A549 (cell line): ENCODE measurements around the gene FAM20A. TPM values are rescaled to one million over a fixed set of nuclear protein-coding genes. Genes with fewer than 3 reads are reported as not detected.

Experiments used
- ATAC-seq, 2 experiments: fragments of 200-7000 bp in 1 of 2; fragments of >200 bp in 1 of 2; cut with Nextera tagmentation in 1 of 2; cut with Tn5 transposase in 1 of 2; 3 replicates each; pipeline versions ENCODE4 v1.8.0 to v1.9.1; 2018 to 2020; ENCODE audit warnings: mild to moderate bottlenecking in 1 of 2, moderate library complexity in 1 of 2
- CTCF ChIA-PET: fragments of 300-600 bp; sonication (Branson Sonifier 250); formaldehyde crosslinking; extraction: SDS; loops from one replicate; lab custom pipeline; 2021; ENCODE audit warnings: antibody characterized with exemption, inconsistent platforms; lab: Yijun Ruan, JAX
- POLR2A ChIA-PET: fragments of 350-600 bp; formaldehyde crosslinking; extraction: SDS; loops from one replicate; lab custom pipeline; 2021; ENCODE audit warnings: antibody characterized with exemption, inconsistent platforms; lab: Yijun Ruan, JAX
- DNase-seq, 2 experiments: peaks; one replicate each; pipeline versions ENCODE4 v3.0.0 to v3.0.0-alpha.2; 2011 to 2016; ENCODE audit warnings: low read depth in 1 of 2, low spot score in 1 of 2
- FAIRE-seq: peaks from 2 replicates; lab custom pipeline; 2011; peaks lifted over from hg19 to GRCh38; lab: Jason Lieb, UNC
- H3K27ac ChIP-seq, 2 experiments: fragments of >200 bp; sonication (Bioruptor Twin); formaldehyde crosslinking; 3 replicates each; pipeline ENCODE4 v1.5.1; 2016 to 2017
- H3K4me1 ChIP-seq: fragments of >200 bp; sonication (Bioruptor Twin); formaldehyde crosslinking; 3 replicates; pipeline ENCODE4 v1.6.1; 2016
- H3K4me2 ChIP-seq: fragments of >200 bp; sonication (Bioruptor Twin); formaldehyde crosslinking; 3 replicates; pipeline ENCODE4 v1.6.1; 2016
- H3K4me3 ChIP-seq: fragments of >200 bp; sonication (Bioruptor Twin); formaldehyde crosslinking; 3 replicates; pipeline ENCODE4 v1.5.1; 2016
- H3K9me3 ChIP-seq: fragments of >200 bp; sonication (Bioruptor Twin); formaldehyde crosslinking; 3 replicates; pipeline ENCODE4 v1.6.1; 2016
- ATOH8 ChIP-seq: fragments of 250-450 bp; sonication (Bioruptor Pico); IDR thresholded peaks from 2 replicates; pipeline ENCODE4 v1.5.0; 2020; ENCODE audit warnings: low read depth, mild to moderate bottlenecking, moderate library complexity
- CBX2 ChIP-seq: fragments of 200-600 bp; sonication (generic); IDR thresholded peaks from 2 replicates; pipeline ENCODE4 v1.6.1; 2016; ENCODE audit warnings: low read depth, mild to moderate bottlenecking, borderline replicate concordance
- CEBPB ChIP-seq, 2 experiments: fragments of >200 bp in 1 of 2; sonication (Bioruptor Twin) in 1 of 2; formaldehyde crosslinking in 1 of 2; IDR thresholded peaks; 2 replicates each; pipeline ENCODE4 v1.6.1; 2012 to 2016
- CHD4 ChIP-seq: fragments of 200-600 bp; sonication (generic); IDR thresholded peaks from 2 replicates; pipeline ENCODE4 v1.6.1; 2016; ENCODE audit warnings: antibody characterized with exemption, mild to moderate bottlenecking, borderline replicate concordance
- CTCF ChIP-seq: fragments of >200 bp; sonication (Bioruptor Twin); formaldehyde crosslinking; IDR thresholded peaks from 3 replicates; pipeline ENCODE4 v1.5.1; 2016
- EHF ChIP-seq: fragments of 250-450 bp; sonication (Bioruptor Pico); IDR thresholded peaks from 2 replicates; pipeline ENCODE4 v1.5.0; 2020; ENCODE audit warnings: mild to moderate bottlenecking
- EP300 ChIP-seq, 2 experiments: fragments of >200 bp; sonication (Bioruptor Twin); formaldehyde crosslinking; IDR thresholded peaks; 2 replicates in 1 of 2; 3 replicates in 1 of 2; pipeline ENCODE4 v1.6.1; 2016 to 2017
- ESRRA ChIP-seq: fragments of 150-350 bp; IDR thresholded peaks from 2 replicates; pipeline ENCODE4 v1.6.1; 2014; ENCODE audit warnings: mild to moderate bottlenecking, low read length, borderline replicate concordance
- HES2 ChIP-seq: fragments of >200 bp; sonication (Bioruptor Twin); formaldehyde crosslinking; IDR thresholded peaks from 2 replicates; pipeline ENCODE4 v1.6.1; 2016
- HEYL ChIP-seq: fragments of 250-450 bp; sonication (Bioruptor Pico); IDR thresholded peaks from 2 replicates; pipeline ENCODE4 v1.8.0; 2021; ENCODE audit warnings: mild to moderate bottlenecking, moderate library complexity
- HMGXB4 ChIP-seq: fragments of 250-450 bp; sonication (Bioruptor Pico); IDR thresholded peaks from 2 replicates; pipeline ENCODE4 v1.5.0; 2021; ENCODE audit warnings: mild to moderate bottlenecking, moderate library complexity, borderline replicate concordance
- HOXB5 ChIP-seq: fragments of 250-450 bp; sonication (Bioruptor Pico); IDR thresholded peaks from 2 replicates; pipeline ENCODE4 v1.5.0; 2020; ENCODE audit warnings: mild to moderate bottlenecking, moderate library complexity
- KDM1A ChIP-seq: fragments of 200-600 bp; sonication (generic); IDR thresholded peaks from 2 replicates; pipeline ENCODE4 v1.6.1; 2016; ENCODE audit warnings: low read depth, mild to moderate bottlenecking
- KDM5A ChIP-seq: fragments of 200-600 bp; sonication (generic); IDR thresholded peaks from 2 replicates; pipeline ENCODE4 v1.6.1; 2016; ENCODE audit warnings: antibody characterized with exemption, mild to moderate bottlenecking
- MAX ChIP-seq: IDR thresholded peaks from 2 replicates; pipeline ENCODE4 v1.6.1; 2012
- MYC ChIP-seq: IDR thresholded peaks from 2 replicates; pipeline ENCODE4 v1.6.1; 2012; ENCODE audit warnings: mild to moderate bottlenecking, inconsistent platforms, low read length, improper control_type of control experiment, borderline replicate concordance
- NFE2L2 ChIP-seq: fragments of 150-350 bp; conservative IDR thresholded peaks from 2 replicates; pipeline ENCODE4 v1.6.1; 2014; ENCODE audit warnings: low read length
- NPAS2 ChIP-seq: fragments of 250-450 bp; sonication (Bioruptor Pico); IDR thresholded peaks from 2 replicates; pipeline ENCODE4 v1.8.0; 2022; ENCODE audit warnings: mild to moderate bottlenecking, moderate library complexity, borderline replicate concordance
- RAD21 ChIP-seq, 2 experiments: fragments of >200 bp in 1 of 2; sonication (Bioruptor Twin) in 1 of 2; formaldehyde crosslinking in 1 of 2; IDR thresholded peaks in 1 of 2; conservative IDR thresholded peaks in 1 of 2; 2 replicates in 1 of 2; 3 replicates in 1 of 2; pipeline ENCODE4 v1.6.1; 2012 to 2018; ENCODE audit warnings: inconsistent platforms in 1 of 2
- RARB ChIP-seq: fragments of 250-450 bp; sonication (Bioruptor Pico); IDR thresholded peaks from 2 replicates; pipeline ENCODE4 v1.8.0; 2021; ENCODE audit warnings: mild to moderate bottlenecking, moderate library complexity
- RCOR1 ChIP-seq: fragments of 150-350 bp; IDR thresholded peaks from 2 replicates; pipeline ENCODE4 v1.6.1; 2014; ENCODE audit warnings: antibody characterized with exemption, low read length, low read depth
- RNF2 ChIP-seq: fragments of 200-600 bp; sonication (generic); IDR thresholded peaks from 2 replicates; pipeline ENCODE4 v1.6.1; 2016; ENCODE audit warnings: low read depth, mild to moderate bottlenecking, antibody characterized with exemption, moderate library complexity, borderline replicate concordance
- TFCP2L1 ChIP-seq: fragments of 250-450 bp; sonication (Bioruptor Pico); IDR thresholded peaks from 2 replicates; pipeline ENCODE4 v1.5.0; 2021; ENCODE audit warnings: mild to moderate bottlenecking
- ZFP36 ChIP-seq: fragments of 450-650 bp; IDR thresholded peaks from 2 replicates; pipeline ENCODE4 v1.6.1; 2014; ENCODE audit warnings: borderline replicate concordance; ENCODE audit not compliant: partially characterized antibody
- WGBS: methylation state at CpG from one replicate; pipeline ENCODE4 v1.1.6; 2017; ENCODE audit errors: missing lambda C conversion rate; 5-methylcytosine and 5-hydroxymethylcytosine counted together
- polyA plus RNA-seq, 4 experiments: library from polyadenylated mRNA; depleted of rRNA in 3 of 4; stranded (reverse); fragments of >200 nt; fragmentation: RNase III in 1 of 4; extraction: RNeasy Plus Mini Kit Qiagen cat#74134 plus additional on column Dnase treatment in 1 of 4; gene quantifications; 2 replicates in 3 of 4; 3 replicates in 1 of 4; pipeline ENCODE4 v1.2.3, GENCODE V29; 2011 to 2017
- TF ChIP-seq, protein P1 (sequence below): fragments of 150-350 bp; IDR thresholded peaks from 2 replicates; pipeline ENCODE4 v1.6.1; 2014; ENCODE audit warnings: low read depth, mild to moderate bottlenecking, low read length

The FAM20A gene
- polyA plus RNA-seq, 2 of the 4 experiments (the other 2 are of a cell fraction) = 0.05 to 0.09 TPM

DNA sequence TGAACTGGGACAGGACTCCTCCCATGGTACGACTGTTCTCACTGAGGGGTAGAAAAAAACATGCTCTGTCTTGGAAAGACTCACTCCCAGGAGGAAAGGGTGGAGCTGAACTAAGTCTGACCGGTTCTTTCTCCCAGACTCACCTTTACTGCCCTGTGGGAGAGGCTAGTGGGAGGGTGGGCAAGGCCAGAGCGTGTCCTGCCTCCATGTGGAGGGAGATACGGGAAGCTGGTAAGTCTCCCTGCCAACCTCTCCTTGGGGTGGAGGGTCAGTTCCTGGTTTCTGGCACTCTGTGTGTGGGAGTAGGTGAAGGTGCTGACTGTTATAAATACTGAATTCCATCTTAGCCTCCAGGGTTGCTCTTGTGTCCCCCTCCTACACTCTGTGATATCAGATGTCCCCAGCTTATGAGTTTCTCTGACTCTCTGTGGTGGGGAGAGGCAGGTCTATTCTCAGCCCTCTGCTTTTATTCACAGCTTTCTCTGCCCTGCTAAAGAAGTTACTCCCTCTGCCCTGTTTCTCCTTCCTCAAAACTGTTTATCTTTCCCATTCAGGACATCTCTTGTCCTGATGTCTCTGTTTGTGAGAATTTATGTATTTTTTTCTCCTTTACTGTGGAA is 26.9 kb upstream of the FAM20A start (continued):
- TF ChIP-seq ESRRA = no peak

DNA sequence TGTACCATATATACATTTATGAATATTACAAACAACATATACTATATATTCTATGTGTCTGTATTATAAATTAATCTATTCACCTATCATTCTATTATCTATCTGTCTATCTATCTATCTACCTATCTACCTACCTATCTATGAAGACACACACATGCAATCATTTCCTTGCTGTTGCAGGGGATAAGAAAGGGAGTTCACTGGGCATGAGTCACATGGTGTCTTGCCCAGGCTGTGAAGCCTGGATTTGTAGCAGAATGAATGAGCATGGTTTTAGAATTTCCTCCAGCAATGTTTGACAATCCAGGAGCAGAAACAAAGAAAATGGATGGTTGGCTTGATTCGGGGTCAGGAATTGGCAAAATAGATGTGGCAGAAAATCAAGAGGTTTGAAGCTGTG is 23.2 kb upstream of the FAM20A start:
- Histone ChIP-seq H3K4me2 (no peak overlapping the region), H3K9me3 (no peaks in the 10 kb centered on the region), H3K4me1 (no peaks in the 10 kb centered on the region), H3K4me3 (no peak overlapping the region), H3K27ac (no peak overlapping the region)
- POLR2A ChIA-PET = no interaction called here
- FAIRE-seq (no peak), DNase-seq (no peak), ATAC-seq (no peak)
- whole genome bisulfite sequencing = 6% methylated on average over 1 of the region's 1 CpG
- CTCF ChIA-PET = interaction anchor here (0.9 kb wide), 1 partner anchor 10 kb away, joined by 3 read pairs; no protein-coding TSS in a partner anchor
- TF ChIP-seq EHF (CRISPR knock-in tag) (no peak), MYC (no peak), CBX2 (no peak), HEYL (CRISPR knock-in tag) (no peak), MAX (no peak), NFE2L2 (no peak), ZFP36 (no peak), EP300 (IDR thresholded peaks at IDR 0.05) (no peak), RAD21 (conservative IDR thresholded peaks at IDR 0.05 in 1 of 2, IDR thresholded peaks at IDR 0.05 in 1 of 2) (no peak), ATOH8 (CRISPR knock-in tag) (no peak), HOXB5 (CRISPR knock-in tag) (no peak), CHD4 (no peak), RCOR1 (no peak), RARB (CRISPR knock-in tag) (no peak), NPAS2 (CRISPR knock-in tag) (no peak), HES2 (no peak), TFCP2L1 (CRISPR knock-in tag) (no peak)
- TF ChIP-seq, protein P1, sequence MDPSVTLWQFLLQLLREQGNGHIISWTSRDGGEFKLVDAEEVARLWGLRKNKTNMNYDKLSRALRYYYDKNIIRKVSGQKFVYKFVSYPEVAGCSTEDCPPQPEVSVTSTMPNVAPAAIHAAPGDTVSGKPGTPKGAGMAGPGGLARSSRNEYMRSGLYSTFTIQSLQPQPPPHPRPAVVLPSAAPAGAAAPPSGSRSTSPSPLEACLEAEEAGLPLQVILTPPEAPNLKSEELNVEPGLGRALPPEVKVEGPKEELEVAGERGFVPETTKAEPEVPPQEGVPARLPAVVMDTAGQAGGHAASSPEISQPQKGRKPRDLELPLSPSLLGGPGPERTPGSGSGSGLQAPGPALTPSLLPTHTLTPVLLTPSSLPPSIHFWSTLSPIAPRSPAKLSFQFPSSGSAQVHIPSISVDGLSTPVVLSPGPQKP = no peak

DNA sequence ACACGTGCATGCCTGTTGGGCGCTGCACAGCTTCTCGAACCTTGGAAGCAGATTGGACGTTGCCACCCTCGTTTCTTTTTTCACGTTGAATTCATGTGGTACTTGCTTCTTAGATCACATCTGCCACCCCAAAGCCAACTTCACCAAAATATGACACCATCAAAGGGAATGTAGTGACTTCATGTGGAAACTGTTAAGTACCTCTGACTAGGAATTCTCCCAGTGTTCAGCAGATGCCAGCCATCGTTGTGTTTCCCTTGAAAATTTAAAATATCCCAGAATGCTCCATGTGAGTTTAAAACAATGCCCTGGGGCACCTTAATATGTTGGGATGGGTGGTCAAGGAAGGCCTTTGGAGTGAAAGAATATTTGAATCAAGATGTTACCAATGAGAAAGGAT is 22.6 kb upstream of the FAM20A start:
- FAIRE-seq (no peak), DNase-seq (no peak), ATAC-seq (no peak)
- WGBS = 17% methylated on average over 7 of the region's 7 CpGs
- POLR2A ChIA-PET = no interaction called here
- no peak overlapping the region for H3K4me2 ChIP-seq
- H3K4me3 ChIP-seq = no peak overlapping the region
- TF ChIP-seq EHF (CRISPR knock-in tag) (no peak), EP300 (IDR thresholded peaks at IDR 0.05) (no peak), CBX2 (no peak), RARB (CRISPR knock-in tag) (no peak), ATOH8 (CRISPR knock-in tag) (no peak), CEBPB (IDR thresholded peaks at IDR 0.05) (no peak), KDM5A (no peak), CTCF (no peak), RNF2 (no peak), KDM1A (no peak), CHD4 (no peak), HMGXB4 (CRISPR knock-in tag) (no peak)
- no peak overlapping the region for H3K27ac ChIP-seq
- CTCF ChIA-PET = interaction anchor here (1.1 kb wide), 1 partner anchor 11 kb away, joined by 3 read pairs; no protein-coding TSS in a partner anchor
- no peaks in the 10 kb centered on the region for H3K9me3 ChIP-seq
- no peaks in the 10 kb centered on the region for H3K4me1 ChIP-seq
